Esophagus muscularis mucosa (tissue), 3 donors: ENCODE data around the gene INTS7.

Experiments used
- POLR2A ChIP-seq: fragments of 450-650 bp; IDR thresholded peaks from one replicate; pipeline ENCODE4 v1.6.1; 2017; ENCODE audit warnings: antibody characterized with exemption, moderate library complexity, mild to moderate bottlenecking, low read depth
- TF ChIP-seq, protein P1 (sequence below), 3 experiments: fragments of 200-600 bp in 2 of 3; fragments of 450-650 bp in 1 of 3; sonication (generic) in 2 of 3; IDR thresholded peaks; one replicate each; pipeline ENCODE4 v1.5.1; 2017 to 2019; ENCODE audit warnings: antibody characterized with exemption in 3 of 3, mild to moderate bottlenecking in 2 of 3, moderate library complexity in 1 of 3

- TF ChIP-seq, protein P1, sequence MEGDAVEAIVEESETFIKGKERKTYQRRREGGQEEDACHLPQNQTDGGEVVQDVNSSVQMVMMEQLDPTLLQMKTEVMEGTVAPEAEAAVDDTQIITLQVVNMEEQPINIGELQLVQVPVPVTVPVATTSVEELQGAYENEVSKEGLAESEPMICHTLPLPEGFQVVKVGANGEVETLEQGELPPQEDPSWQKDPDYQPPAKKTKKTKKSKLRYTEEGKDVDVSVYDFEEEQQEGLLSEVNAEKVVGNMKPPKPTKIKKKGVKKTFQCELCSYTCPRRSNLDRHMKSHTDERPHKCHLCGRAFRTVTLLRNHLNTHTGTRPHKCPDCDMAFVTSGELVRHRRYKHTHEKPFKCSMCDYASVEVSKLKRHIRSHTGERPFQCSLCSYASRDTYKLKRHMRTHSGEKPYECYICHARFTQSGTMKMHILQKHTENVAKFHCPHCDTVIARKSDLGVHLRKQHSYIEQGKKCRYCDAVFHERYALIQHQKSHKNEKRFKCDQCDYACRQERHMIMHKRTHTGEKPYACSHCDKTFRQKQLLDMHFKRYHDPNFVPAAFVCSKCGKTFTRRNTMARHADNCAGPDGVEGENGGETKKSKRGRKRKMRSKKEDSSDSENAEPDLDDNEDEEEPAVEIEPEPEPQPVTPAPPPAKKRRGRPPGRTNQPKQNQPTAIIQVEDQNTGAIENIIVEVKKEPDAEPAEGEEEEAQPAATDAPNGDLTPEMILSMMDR (IDR thresholded peaks at IDR 0.05), result no peak
- no peak for TF ChIP-seq POLR2A
Measured at GRCh38 chr1:212035835-212036605, 663 bp upstream of the INTS7 start.
